Smooth muscle cell (in vitro differentiated cells): ENCODE data around the gene MUC6. TPM values are rescaled to one million over a fixed set of nuclear protein-coding genes. Genes with fewer than 3 reads are reported as not detected.

Source experiments
- DNase-seq: peaks from one replicate; lab custom pipeline; 2025; ENCODE audit not compliant: unreplicated experiment; lab: John Stamatoyannopoulos, UW
- H2AFZ ChIP-seq: fragments of 200-600 bp; sonication (generic); 2 replicates; pipeline ENCODE4 v1.6.0; 2016; ENCODE audit warnings: antibody characterized with exemption, low read depth, mild to moderate bottlenecking
- H3F3A ChIP-seq: fragments of 200-600 bp; sonication (generic); 2 replicates; pipeline ENCODE4 v1.6.0; 2017; ENCODE audit warnings: antibody characterized with exemption, low read depth
- H3K27ac ChIP-seq: fragments of 200-600 bp; sonication (generic); 2 replicates; pipeline ENCODE4 v1.5.1; 2016; ENCODE audit warnings: low read depth, mild to moderate bottlenecking
- H3K27me3 ChIP-seq: fragments of 200-600 bp; sonication (generic); 2 replicates; pipeline ENCODE4 v1.6.1; 2016; ENCODE audit warnings: low read depth, mild to moderate bottlenecking
- H3K36me3 ChIP-seq: fragments of 200-600 bp; sonication (generic); 2 replicates; pipeline ENCODE4 v1.5.1; 2016; ENCODE audit warnings: low read depth
- H3K4me1 ChIP-seq: fragments of 200-600 bp; sonication (generic); 2 replicates; pipeline ENCODE4 v1.5.1; 2016; ENCODE audit warnings: low read depth
- H3K4me2 ChIP-seq: fragments of 200-600 bp; sonication (generic); 2 replicates; pipeline ENCODE4 v1.6.0; 2016; ENCODE audit warnings: mild to moderate bottlenecking
- H3K4me3 ChIP-seq: fragments of 200-600 bp; sonication (generic); 2 replicates; pipeline ENCODE4 v1.5.1; 2016; ENCODE audit warnings: mild to moderate bottlenecking
- H3K79me2 ChIP-seq: fragments of 200-600 bp; sonication (generic); 2 replicates; pipeline ENCODE4 v1.6.0; 2016; ENCODE audit warnings: low read depth, mild to moderate bottlenecking
- H3K9ac ChIP-seq: fragments of 200-600 bp; sonication (generic); 2 replicates; pipeline ENCODE4 v1.6.0; 2016; ENCODE audit warnings: low read depth
- H3K9me3 ChIP-seq: fragments of 200-600 bp; sonication (generic); replicated peaks from 2 replicates; pipeline ENCODE4 v1.5.1; 2016; ENCODE audit warnings: low read depth
- H4K20me1 ChIP-seq: fragments of 200-600 bp; sonication (generic); 2 replicates; pipeline ENCODE4 v1.6.0; 2016; ENCODE audit warnings: low read depth
- WGBS: methylation state at CpG from one replicate; pipeline ENCODE4 v1.1.7; 2016; ENCODE audit warnings: low lambda C conversion rate; 5-methylcytosine and 5-hydroxymethylcytosine counted together
- polyA plus RNA-seq: library from polyadenylated mRNA; unstranded; fragments of >200 nt; fragmentation: Nextera tagmentation; extraction: Ambion mirVana; gene quantifications from 2 replicates; pipeline ENCODE4 v1.2.1, GENCODE V29; 2016
- total RNA-seq: library from RNA; depleted of rRNA; stranded (reverse); fragments of >200 nt; gene quantifications from 2 replicates; pipeline ENCODE4 v1.2.3, GENCODE V29; 2014
- TF ChIP-seq, protein P1 (sequence below): fragments of 200-600 bp; sonication (generic); IDR thresholded peaks from 2 replicates; pipeline ENCODE4 v1.5.1; 2017; ENCODE audit warnings: borderline replicate concordance, mild to moderate bottlenecking, antibody characterized with exemption; ENCODE audit not compliant: insufficient read depth, poor library complexity, severe bottlenecking

The MUC6 gene
- total and polyA plus RNA-seq, 2 experiments from 2014 or later, result not detected

DNA sequence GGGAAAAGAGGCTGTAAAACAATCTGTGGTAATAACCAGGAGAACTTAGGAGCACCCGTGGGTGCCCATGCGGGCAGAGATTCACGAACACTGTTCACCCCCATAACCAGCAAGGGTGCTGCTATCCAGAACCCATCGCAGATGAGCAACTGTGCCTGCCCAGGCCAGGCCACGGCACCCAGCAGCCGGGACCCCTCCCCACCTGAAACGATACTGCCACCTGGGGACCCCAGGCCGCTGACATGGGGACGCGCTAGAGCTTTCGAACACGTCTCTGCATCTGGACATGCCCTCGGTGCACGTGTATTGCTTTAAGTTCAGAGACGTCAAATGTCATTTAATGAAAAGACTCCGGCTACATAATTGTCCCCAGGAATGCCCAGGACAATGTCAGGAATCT lies 23.9 kb upstream of the MUC6 start:
- no peak for DNase-seq
- Histone ChIP-seq H3K4me2 (peak overlapping the region; percentile 18), H2AFZ (no peak overlapping the region)

DNA sequence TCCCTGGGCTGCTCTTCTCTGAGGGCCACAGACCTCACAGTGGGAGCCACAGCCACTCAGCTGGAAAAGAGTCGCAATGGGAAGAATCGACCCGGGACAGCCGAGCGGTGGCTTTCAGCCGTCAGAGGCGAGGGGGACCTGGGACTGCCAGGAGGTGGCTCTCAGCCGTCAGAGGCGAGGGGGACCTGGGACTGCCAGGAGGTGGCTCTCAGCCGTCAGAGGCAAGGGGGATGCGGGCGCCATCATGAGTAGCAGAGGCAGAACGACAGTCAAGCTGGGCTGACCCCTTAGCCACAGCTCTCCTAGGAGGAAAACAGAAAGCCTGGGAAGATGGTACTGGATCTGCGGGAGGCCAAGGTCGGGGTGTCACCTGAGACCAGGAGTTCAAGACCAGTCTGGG lies 23.2 kb upstream of the MUC6 start:
- Histone ChIP-seq H3K79me2 (no peaks in the 10 kb centered on the region), H3K9me3 (no peaks in the 10 kb centered on the region), H3F3A (no peaks in the 10 kb centered on the region), H2AFZ (no peak overlapping the region), H4K20me1 (no peaks in the 10 kb centered on the region), H3K4me3 (no peak overlapping the region), H3K27me3 (no peaks in the 10 kb centered on the region), H3K4me2 (no peak overlapping the region), H3K4me1 (no peaks in the 10 kb centered on the region), H3K27ac (no peak overlapping the region), H3K9ac (no peak overlapping the region), H3K36me3 (no peaks in the 10 kb centered on the region)
- TF ChIP-seq, protein P1, sequence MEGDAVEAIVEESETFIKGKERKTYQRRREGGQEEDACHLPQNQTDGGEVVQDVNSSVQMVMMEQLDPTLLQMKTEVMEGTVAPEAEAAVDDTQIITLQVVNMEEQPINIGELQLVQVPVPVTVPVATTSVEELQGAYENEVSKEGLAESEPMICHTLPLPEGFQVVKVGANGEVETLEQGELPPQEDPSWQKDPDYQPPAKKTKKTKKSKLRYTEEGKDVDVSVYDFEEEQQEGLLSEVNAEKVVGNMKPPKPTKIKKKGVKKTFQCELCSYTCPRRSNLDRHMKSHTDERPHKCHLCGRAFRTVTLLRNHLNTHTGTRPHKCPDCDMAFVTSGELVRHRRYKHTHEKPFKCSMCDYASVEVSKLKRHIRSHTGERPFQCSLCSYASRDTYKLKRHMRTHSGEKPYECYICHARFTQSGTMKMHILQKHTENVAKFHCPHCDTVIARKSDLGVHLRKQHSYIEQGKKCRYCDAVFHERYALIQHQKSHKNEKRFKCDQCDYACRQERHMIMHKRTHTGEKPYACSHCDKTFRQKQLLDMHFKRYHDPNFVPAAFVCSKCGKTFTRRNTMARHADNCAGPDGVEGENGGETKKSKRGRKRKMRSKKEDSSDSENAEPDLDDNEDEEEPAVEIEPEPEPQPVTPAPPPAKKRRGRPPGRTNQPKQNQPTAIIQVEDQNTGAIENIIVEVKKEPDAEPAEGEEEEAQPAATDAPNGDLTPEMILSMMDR, result no peak
- no peak for DNase-seq
- WGBS, result 77% methylated on average over 15 of the region's 15 CpGs

More for the DNA sequence above, 23.9 kb upstream of the MUC6 start:
- no peaks in the 10 kb centered on the region for H4K20me1 ChIP-seq
- no peaks in the 10 kb centered on the region for H3K36me3 ChIP-seq
- TF ChIP-seq, protein P1, result no peak
- no peak overlapping the region for H3K4me3 ChIP-seq
- WGBS, result 93% methylated on average over 16 of the region's 16 CpGs
- H3K27me3 ChIP-seq, result no peaks in the 10 kb centered on the region
- no peaks in the 10 kb centered on the region for H3F3A ChIP-seq
- no peak overlapping the region for H3K9ac ChIP-seq
- no peaks in the 10 kb centered on the region for H3K9me3 ChIP-seq
- H3K79me2 ChIP-seq, result no peaks in the 10 kb centered on the region
- no peaks in the 10 kb centered on the region for H3K4me1 ChIP-seq
- no peak overlapping the region for H3K27ac ChIP-seq

DNA sequence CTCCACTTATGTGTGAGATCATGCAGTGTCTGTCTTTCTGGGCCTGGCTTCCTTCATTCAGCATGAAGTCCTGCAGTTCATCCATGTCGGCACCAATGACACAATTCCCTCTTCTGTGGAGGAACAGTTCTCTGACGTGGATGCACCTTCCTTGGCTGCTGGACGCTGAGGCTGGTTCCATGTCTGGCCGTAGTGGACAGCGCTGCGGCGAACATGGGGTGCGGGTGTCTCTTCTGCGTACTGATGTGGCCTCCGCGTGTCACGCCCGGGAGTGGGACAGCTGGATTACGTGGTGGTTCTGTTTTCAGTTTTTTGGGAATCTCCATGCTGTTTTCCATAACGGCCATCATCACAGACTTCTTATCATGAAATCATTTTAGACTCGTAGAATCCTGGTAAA lies 21.3 kb upstream of the MUC6 start:
- TF ChIP-seq, protein P1, result no peak
- Histone ChIP-seq H3K4me1 (no peaks in the 10 kb centered on the region), H3K27me3 (no peaks in the 10 kb centered on the region), H2AFZ (no peak overlapping the region), H4K20me1 (no peaks in the 10 kb centered on the region), H3K9me3 (no peaks in the 10 kb centered on the region), H3K79me2 (no peaks in the 10 kb centered on the region), H3K9ac (no peak overlapping the region), H3K27ac (no peak overlapping the region), H3K36me3 (no peaks in the 10 kb centered on the region), H3K4me3 (no peak overlapping the region), H3F3A (no peaks in the 10 kb centered on the region), H3K4me2 (no peak overlapping the region)
- 90% methylated on average over 16 of the region's 16 CpGs for WGBS
- no peak for DNase-seq

DNA sequence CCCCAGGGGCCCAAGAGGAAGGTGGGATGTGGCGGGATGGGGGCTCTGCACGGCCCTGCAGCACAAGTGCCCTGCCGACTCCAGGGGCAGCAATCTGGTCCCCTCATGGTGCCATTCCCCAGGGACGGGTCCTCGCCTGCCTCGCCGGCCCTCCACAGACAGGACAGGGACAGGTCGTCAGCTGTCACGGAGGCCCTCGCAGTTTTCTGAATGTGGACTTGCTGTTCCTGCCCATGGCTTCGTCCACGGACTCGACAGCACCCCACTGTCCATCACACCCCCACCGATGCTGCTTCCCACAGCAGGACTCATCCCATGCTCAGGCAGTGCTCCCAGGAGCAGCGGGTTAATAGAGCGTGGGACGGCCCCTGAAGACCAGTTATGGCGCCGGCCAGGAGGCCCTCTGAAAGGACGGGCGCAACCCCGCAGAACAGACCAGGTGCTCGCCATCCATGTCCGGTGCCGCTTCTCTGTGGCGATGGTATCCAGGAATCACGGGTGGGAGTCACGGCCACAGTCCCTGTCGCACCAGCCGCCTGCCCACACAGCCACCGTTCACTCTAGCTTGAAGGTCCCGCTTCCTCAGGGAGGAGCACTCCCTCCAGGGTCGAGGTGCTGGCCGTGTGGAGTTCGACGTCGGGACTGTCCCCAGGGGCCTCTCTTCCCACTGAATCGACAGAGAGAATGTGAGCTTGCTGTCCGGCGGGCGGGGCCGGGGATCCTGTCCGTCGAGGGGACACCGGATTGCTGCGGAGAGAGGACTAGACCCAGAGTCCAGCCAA lies 19.7 kb upstream of the MUC6 start:
- no peaks in the 10 kb centered on the region for H3K27me3 ChIP-seq
- no peak overlapping the region for H3K9ac ChIP-seq
- no peaks in the 10 kb centered on the region for H3K36me3 ChIP-seq
- no peak overlapping the region for H3K27ac ChIP-seq
- H3K9me3 ChIP-seq, result no peaks in the 10 kb centered on the region
- H3F3A ChIP-seq, result no peaks in the 10 kb centered on the region
- H3K79me2 ChIP-seq, result no peaks in the 10 kb centered on the region
- H4K20me1 ChIP-seq, result no peaks in the 10 kb centered on the region
- H3K4me2 ChIP-seq, result no peak overlapping the region
- no peaks in the 10 kb centered on the region for H3K4me1 ChIP-seq
- 92% methylated on average over 46 of the region's 46 CpGs for WGBS
- H2AFZ ChIP-seq, result no peak overlapping the region
- H3K4me3 ChIP-seq, result no peak overlapping the region
- DNase-seq, result no peak
- TF ChIP-seq, protein P1, result no peak
